Heart left ventricle (tissue), 16 donors: Measurements from ENCODE around the gene TMEM273. TPM values are rescaled to one million over a fixed set of nuclear protein-coding genes. Genes with fewer than 3 reads are reported as not detected.
A peak's percentile ranks its signal among the peaks of the same experiment; 100 is the strongest.

Source experiments
- ATAC-seq, 4 donors: fragments of 200-7000 bp; cut with Tn5 transposase; one replicate each; pipeline ENCODE4 v1.9.1; 2020 to 2022; ENCODE audit warnings: moderate library complexity in 4 of 4, mild to moderate bottlenecking in 3 of 4, moderate number of reproducible peaks in 1 of 4
- DNase-seq, 5 donors: peaks; one replicate each; pipeline ENCODE4 v3.0.0-alpha.2; 2020
- H3K27ac ChIP-seq, 12 donors: fragments of 200-600 bp; sonication (generic) in 4 of 12; one replicate each; pipeline versions ENCODE4 v1.5.0 to v1.8.0; 2016 to 2022; ENCODE audit warnings: mild to moderate bottlenecking in 2 of 12
- H3K27me3 ChIP-seq, 9 donors: fragments of 200-600 bp; sonication (generic) in 2 of 9; one replicate each; pipeline versions ENCODE4 v1.5.1 to v1.8.0; 2016 to 2022; ENCODE audit warnings: mild to moderate bottlenecking in 3 of 9
- H3K36me3 ChIP-seq, 9 donors: fragments of 200-600 bp; sonication (generic) in 2 of 9; one replicate each; pipeline versions ENCODE4 v1.5.0 to v1.8.0; 2018 to 2022; ENCODE audit warnings: mild to moderate bottlenecking in 2 of 9
- H3K4me1 ChIP-seq, 12 donors: fragments of 200-600 bp; sonication (generic) in 4 of 12; one replicate each; pipeline versions ENCODE4 v1.5.0 to v1.8.0; 2016 to 2022; ENCODE audit warnings: mild to moderate bottlenecking in 3 of 12
- H3K4me3 ChIP-seq, 12 donors: fragments of 200-600 bp; sonication (generic) in 4 of 12; one replicate each; pipeline versions ENCODE4 v1.5.0 to v1.8.0; 2017 to 2022; ENCODE audit warnings: mild to moderate bottlenecking in 9 of 12, moderate library complexity in 4 of 12
- H3K9me3 ChIP-seq, 12 donors: fragments of 200-600 bp; sonication (generic) in 4 of 12; one replicate each; pipeline versions ENCODE4 v1.5.0 to v1.8.0; 2016 to 2022; ENCODE audit warnings: mild to moderate bottlenecking in 1 of 12
- CTCF ChIP-seq, 12 donors: fragments of 200-600 bp; sonication (generic) in 4 of 12; IDR thresholded peaks; one replicate each; pipeline versions ENCODE4 v1.5.0 to v1.8.0; 2018 to 2022; ENCODE audit warnings: antibody characterized with exemption in 12 of 12, mild to moderate bottlenecking in 5 of 12
- POLR2A ChIP-seq, 2 donors: fragments of 450-650 bp; IDR thresholded peaks; one replicate each; pipeline ENCODE4 v1.6.1; 2017; ENCODE audit warnings: antibody characterized with exemption in 2 of 2, mild to moderate bottlenecking in 2 of 2, moderate library complexity in 2 of 2
- WGBS, 4 donors: extraction: QIAGEN DNeasy Blood & Tissue Kit in 2 of 4; methylation state at CpG; one replicate each; pipeline versions ENCODE4 v1.1.5 to v1.1.7; 2013 to 2018; 5-methylcytosine and 5-hydroxymethylcytosine counted together
- intact Hi-C, 10 donors: fragments of 100-400 bp; cut with DNase I; formaldehyde crosslinking; loops; one replicate each; pipeline versions ENCODE4 v1.11.1 to v1.14.2; 2022
- polyA plus RNA-seq, 2 donors: library from polyadenylated mRNA; stranded (reverse); fragments of 200-250 nt; gene quantifications; one replicate each; pipeline ENCODE4 v1.2.3, GENCODE V29; 2013
- total RNA-seq, 9 donors: library from RNA; depleted of rRNA in 2 of 9; stranded (reverse); fragments of >200 nt in 2 of 9; fragmentation: NEBNext Ultra II Directional in 3 of 9; extraction: Animal tissue kit (Norgen Biotek cat#: 25700) in 3 of 9; gene quantifications; one replicate each; pipeline versions ENCODE4 v1.1.0 to v1.2.4, GENCODE V29; 2016 to 2023
- donor health status: ischemic (EF 13 %, LVEDD 7.1; RV severe dilation, severe dysfunction).
- donor health status: healthy with polysubstance abuse.
- donor health status: DM: no; HTN: yes; CAD: no.
- donor health status: DM: no; HTN: no; CAD: no.
- donor health status: ischemic (EF 25% LVEDD 6.9; RV normal size, moderate dysfunction).
- donor health status: ischemic (EF 25% LVEDD 5.7; RV mildly dilated, moderate dysfunction).
- donor health status: healthy.
- donor health status: DM: yes; HTN: yes; CAD: no.
- donor health status: ischemic (EF 35%, LVEDD 5.7; RV mildly dilated, moderate dysfunction).
- donor health status: nonischemic (EF 11% LVEDD 7.7; RV severe dilation, severe dysfunction).
- donor health status: DM: yes; HTN: yes; CAD: no.
- donor health status: PGD.
- donor health status: ischemic (EF 29% LVEDD 5.4; RV normal size, mild dysfunction).
- donor health status: nonischemic (EF 23%, LVEDD 6.1; RV moderate dilation, normal function).

Gene TMEM273
- total and polyA plus RNA-seq, 11 donors, result 7.9 to 38.7 (median 16.9) TPM

- Histone ChIP-seq H3K27ac (no peak overlapping the region), H3K9me3 (peaks cover 0 to 8% (median 0%) of the 10 kb centered on the region in 12 donors), H3K4me1 (peaks cover 0 to 15% (median 1%) of the 10 kb centered on the region in 12 donors), H3K4me3 (no peak overlapping the region), H3K27me3 (no peaks in the 10 kb centered on the region), H3K36me3 (no peaks in the 10 kb centered on the region)
- ATAC-seq, result peak in 1 of 4 donors; percentile 33
- intact Hi-C loops, result loop anchor here in 1 of 10 donors (10.0 kb wide), 1 partner anchor 144 kb away; no protein-coding TSS in a partner anchor
- no peak for DNase-seq
- WGBS, 4 donors, result 54 to 76% (median 61%) methylated on average over 2 of the region's 2 CpGs
- TF ChIP-seq CTCF (IDR thresholded peaks at IDR 0.05), result no peak
- TF ChIP-seq POLR2A (IDR thresholded peaks at IDR 0.05), result no peak
These were observed 32.5 kb upstream of the TMEM273 start for GRCh38 chr10:49220679-49221078.

- H3K27me3 ChIP-seq, result no peaks in the 10 kb centered on the region
- peaks cover 0 to 9% (median 0%) of the 10 kb centered on the region in 12 donors for H3K4me1 ChIP-seq
- H3K4me3 ChIP-seq, result no peak overlapping the region
- 96 to 100% (median 100%) methylated on average over 1 of the region's 1 CpG for WGBS, 4 donors
- intact Hi-C loops, result loop anchor here in 1 of 10 donors (10.0 kb wide), 1 partner anchor 145 kb away; no protein-coding TSS in a partner anchor
- DNase-seq (no peak), ATAC-seq (no peak)
- peaks cover 0 to 8% (median 0%) of the 10 kb centered on the region in 12 donors for H3K9me3 ChIP-seq
- H3K27ac ChIP-seq, result no peak overlapping the region
- TF ChIP-seq POLR2A (IDR thresholded peaks at IDR 0.05), result no peak
- no peak for TF ChIP-seq CTCF (IDR thresholded peaks at IDR 0.05)
- H3K36me3 ChIP-seq, result no peaks in the 10 kb centered on the region
These were observed 31.8 kb upstream of the TMEM273 start for GRCh38 chr10:49220031-49220430.

GRCh38 chr10:49219248-49219647 is 31.1 kb upstream of the TMEM273 start:
- no peak for ATAC-seq
- intact Hi-C loops, result loop anchor here in 1 of 10 donors (2.0 kb wide), 1 partner anchor 80 kb away; the partner anchor contains the start of gene C10orf71
- Histone ChIP-seq H3K27me3 (no peaks in the 10 kb centered on the region), H3K27ac (no peak overlapping the region), H3K4me1 (peaks cover 0 to 6% (median 0%) of the 10 kb centered on the region in 12 donors), H3K9me3 (peaks cover 0 to 8% (median 0%) of the 10 kb centered on the region in 12 donors), H3K36me3 (no peaks in the 10 kb centered on the region), H3K4me3 (no peak overlapping the region)
- 86 to 89% (median 88%) methylated on average over 2 of the region's 2 CpGs for WGBS, 4 donors
- no peak for DNase-seq
- TF ChIP-seq CTCF (IDR thresholded peaks at IDR 0.05), result no peak
- TF ChIP-seq POLR2A (IDR thresholded peaks at IDR 0.05), result no peak

GRCh38 chr10:49218480-49218879 is 30.3 kb upstream of the TMEM273 start:
- H3K27ac ChIP-seq, result no peak overlapping the region
- intact Hi-C loops, result loop anchor here in 1 of 10 donors (2.0 kb wide), 1 partner anchor 80 kb away; the partner anchor contains the start of gene C10orf71
- no peak overlapping the region for H3K4me3 ChIP-seq
- ATAC-seq (peak; percentile 76 to 86 (median 78)), DNase-seq (no peak)
- TF ChIP-seq CTCF (IDR thresholded peaks at IDR 0.05) (peak in 9 of 12 donors; percentile 17 to 49 (median 29)), POLR2A (IDR thresholded peaks at IDR 0.05) (no peak)
- H3K4me1 ChIP-seq, result peaks cover 0 to 10% (median 0%) of the 10 kb centered on the region in 12 donors
- H3K36me3 ChIP-seq, result no peaks in the 10 kb centered on the region
- no peaks in the 10 kb centered on the region for H3K27me3 ChIP-seq
- H3K9me3 ChIP-seq, result peaks cover 0 to 4% (median 0%) of the 10 kb centered on the region in 12 donors
- 65 to 83% (median 72%) methylated on average over 2 of the region's 2 CpGs for WGBS, 4 donors
